Neural cell (in vitro differentiated cells): ENCODE measurements around the gene GPR3.

ENCODE experiments used
- EP300 ChIP-seq: fragments of 450-650 bp; conservative IDR thresholded peaks from 2 replicates; pipeline ENCODE4 v1.6.1; 2014; ENCODE audit warnings: antibody characterized with exemption, mild to moderate bottlenecking, moderate library complexity; ENCODE audit not compliant: poor library complexity, severe bottlenecking
- EZH2 ChIP-seq: fragments of 200-600, 300-800 bp; shearing (Covaris generic), sonication (generic); IDR thresholded peaks from 2 replicates; pipeline ENCODE4 v1.6.1; 2014; ENCODE audit warnings: antibody characterized with exemption, low read length, borderline replicate concordance, mild to moderate bottlenecking; ENCODE audit not compliant: insufficient read depth, poor library complexity, severe bottlenecking
- MXI1 ChIP-seq: fragments of 450-650 bp; conservative IDR thresholded peaks from 2 replicates; pipeline ENCODE4 v1.6.1; 2014; ENCODE audit warnings: antibody characterized with exemption, mild to moderate bottlenecking; ENCODE audit not compliant: poor library complexity, severe bottlenecking
- POLR2AphosphoS5 ChIP-seq: IDR thresholded peaks from 2 replicates; pipeline ENCODE4 v1.6.1; 2012
- RAD21 ChIP-seq: fragments of 450-650 bp; conservative IDR thresholded peaks from 2 replicates; pipeline ENCODE4 v1.6.1; 2014; ENCODE audit warnings: antibody characterized with exemption, mild to moderate bottlenecking, moderate library complexity
- REST ChIP-seq: IDR thresholded peaks from 2 replicates; pipeline ENCODE4 v1.6.1; 2012; ENCODE audit warnings: borderline replicate concordance
- SMC3 ChIP-seq: fragments of 450-650 bp; conservative IDR thresholded peaks from 2 replicates; pipeline ENCODE4 v1.6.1; 2014; ENCODE audit warnings: antibody characterized with exemption, mild to moderate bottlenecking, moderate library complexity; ENCODE audit not compliant: poor library complexity
- TAF1 ChIP-seq: IDR thresholded peaks from 2 replicates; pipeline ENCODE4 v1.6.1; 2012; ENCODE audit warnings: low read depth
- TF ChIP-seq, protein P1 (sequence below): fragments of 450-650 bp; IDR thresholded peaks from 2 replicates; pipeline ENCODE4 v1.5.1; 2014; ENCODE audit warnings: antibody characterized with exemption, mild to moderate bottlenecking, moderate library complexity; ENCODE audit not compliant: poor library complexity, severe bottlenecking

DNA sequence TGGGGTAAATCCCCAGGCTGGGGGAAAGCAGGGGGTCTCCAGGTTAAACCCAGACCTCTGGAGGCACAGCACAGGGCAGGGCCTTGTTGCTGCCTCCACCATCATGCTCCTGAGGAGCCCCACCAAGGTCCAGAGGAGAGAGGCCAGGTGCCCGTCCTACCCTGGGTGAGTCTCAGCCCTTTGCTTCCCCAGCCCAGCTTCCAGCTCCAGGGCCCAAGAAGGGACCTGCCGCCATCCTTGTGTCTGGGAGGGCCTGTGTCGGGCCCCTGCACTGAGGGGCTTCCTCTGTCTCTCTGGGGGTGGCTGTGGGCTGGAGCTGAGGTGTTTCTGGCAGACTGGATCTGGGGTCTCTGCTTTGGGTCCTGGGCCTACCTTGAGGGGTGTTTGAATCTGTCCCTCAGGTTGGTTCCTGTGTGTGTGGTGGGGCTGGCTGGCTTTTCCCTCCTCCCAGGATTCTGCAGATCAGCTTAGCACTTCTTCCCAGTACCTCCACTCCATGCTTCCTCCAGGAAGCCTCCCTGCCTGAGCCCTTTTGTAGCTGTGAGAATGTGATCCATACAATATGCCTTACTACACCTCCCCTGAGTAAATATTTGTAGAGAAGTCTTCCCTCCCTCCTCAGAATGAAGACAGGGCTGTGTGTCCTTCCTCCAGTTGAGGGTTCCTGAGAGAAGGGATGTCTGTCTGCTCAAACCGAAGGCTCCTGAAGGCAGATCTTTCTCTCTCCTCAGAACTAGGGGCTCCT, 6.2 kb downstream of the GPR3 start:
- no peak for TF ChIP-seq REST
- TF ChIP-seq, protein P1, sequence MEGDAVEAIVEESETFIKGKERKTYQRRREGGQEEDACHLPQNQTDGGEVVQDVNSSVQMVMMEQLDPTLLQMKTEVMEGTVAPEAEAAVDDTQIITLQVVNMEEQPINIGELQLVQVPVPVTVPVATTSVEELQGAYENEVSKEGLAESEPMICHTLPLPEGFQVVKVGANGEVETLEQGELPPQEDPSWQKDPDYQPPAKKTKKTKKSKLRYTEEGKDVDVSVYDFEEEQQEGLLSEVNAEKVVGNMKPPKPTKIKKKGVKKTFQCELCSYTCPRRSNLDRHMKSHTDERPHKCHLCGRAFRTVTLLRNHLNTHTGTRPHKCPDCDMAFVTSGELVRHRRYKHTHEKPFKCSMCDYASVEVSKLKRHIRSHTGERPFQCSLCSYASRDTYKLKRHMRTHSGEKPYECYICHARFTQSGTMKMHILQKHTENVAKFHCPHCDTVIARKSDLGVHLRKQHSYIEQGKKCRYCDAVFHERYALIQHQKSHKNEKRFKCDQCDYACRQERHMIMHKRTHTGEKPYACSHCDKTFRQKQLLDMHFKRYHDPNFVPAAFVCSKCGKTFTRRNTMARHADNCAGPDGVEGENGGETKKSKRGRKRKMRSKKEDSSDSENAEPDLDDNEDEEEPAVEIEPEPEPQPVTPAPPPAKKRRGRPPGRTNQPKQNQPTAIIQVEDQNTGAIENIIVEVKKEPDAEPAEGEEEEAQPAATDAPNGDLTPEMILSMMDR, result no peak
- no peak for TF ChIP-seq POLR2AphosphoS5
- no peak for TF ChIP-seq EZH2
- no peak for TF ChIP-seq RAD21
- no peak for TF ChIP-seq EP300
- TF ChIP-seq SMC3, result no peak
- TF ChIP-seq TAF1, result no peak
- TF ChIP-seq MXI1, result no peak
